Fibroblast of upper back skin (primary cell): ENCODE measurements around the gene DACH2.
A peak's percentile ranks its signal among the peaks of the same experiment; 100 is the strongest.
"Not testable (repeated sequence)": the region's sequence is repeated elsewhere in the genome, so short reads cannot be mapped to it uniquely, and the experiment has no call there.

Experiments
- DNase-seq: peaks from one replicate; pipeline ENCODE4 v3.0.0-alpha.2; 2013

DACH2 gene

GRCh38 chrX:86148024-86148511, at the start of gene DACH2:
Gene DACH2 (plus strand): TSS chrX:86148451.
- peak; percentile 42 for DNase-seq

DNA sequence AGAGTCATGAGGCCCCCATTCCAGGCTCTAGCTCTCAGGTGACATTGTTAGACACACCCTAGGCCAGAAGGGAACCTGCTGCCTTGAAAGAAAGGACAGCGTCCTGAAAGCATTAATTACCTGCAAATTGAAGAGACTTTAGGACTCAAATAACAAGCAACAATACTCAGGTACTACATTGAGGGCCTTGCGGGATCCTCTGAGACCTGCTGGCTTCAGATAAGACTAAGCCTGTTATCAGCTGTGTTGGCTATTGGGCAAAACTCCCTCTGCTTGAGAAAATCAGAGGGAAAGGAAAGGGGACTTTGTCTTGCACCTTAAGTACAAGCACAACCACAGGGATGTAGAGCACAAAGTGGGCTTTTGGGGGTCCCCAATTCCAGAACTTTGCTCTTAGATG, 45.9 kb upstream of the DACH2 start:
- DNase-seq, result no peak

- DNase-seq, result no peak
Measured at GRCh38 chrX:86103061-86103460, 45.2 kb upstream of the DACH2 start.

DNA sequence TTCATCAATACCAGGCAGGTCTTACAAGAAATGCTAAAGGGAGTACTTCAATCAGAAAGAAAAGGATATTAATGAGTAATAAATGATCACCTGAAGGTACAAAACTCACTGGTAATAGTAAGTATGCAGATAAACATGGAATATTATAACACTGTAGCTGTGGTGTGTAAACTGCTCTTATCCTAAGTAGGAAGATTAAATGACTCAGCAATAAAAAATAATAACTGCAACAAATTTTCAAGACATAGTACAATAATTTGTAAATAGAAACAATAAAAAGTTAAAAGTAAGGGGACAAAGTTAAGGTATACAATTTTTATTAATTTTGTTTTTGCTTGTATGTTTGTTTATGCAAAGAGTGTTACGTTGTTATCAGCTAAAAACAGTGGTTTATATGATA, 43.7 kb upstream of the DACH2 start:
- DNase-seq, result no peak

DNA sequence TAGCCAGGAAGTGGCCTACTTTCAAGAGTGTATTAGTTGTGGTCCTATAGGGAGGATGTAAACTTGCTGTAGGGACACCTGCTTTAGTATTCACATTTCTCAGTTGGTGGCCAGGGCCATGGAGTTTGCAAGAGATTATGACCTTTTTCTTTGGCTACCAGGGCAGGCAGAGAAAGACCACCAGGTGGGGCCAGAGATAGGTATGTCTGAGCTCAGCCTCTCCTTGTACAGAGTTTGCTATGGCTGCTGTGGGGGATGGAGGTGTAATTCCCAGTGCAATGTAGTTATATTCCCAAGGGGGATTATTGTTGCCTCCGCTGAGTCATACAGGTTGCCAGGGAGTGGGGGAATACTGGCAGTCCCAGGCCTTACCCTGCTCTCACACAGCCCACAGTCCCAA, 26.3 kb upstream of the DACH2 start:
- DNase-seq, result no peak

- no peak for DNase-seq
Measured at GRCh38 chrX:86133761-86134160, 14.5 kb upstream of the DACH2 start.

GRCh38 chrX:86137071-86137470, 11.2 kb upstream of the DACH2 start:
- DNase-seq, result no peak

DNA sequence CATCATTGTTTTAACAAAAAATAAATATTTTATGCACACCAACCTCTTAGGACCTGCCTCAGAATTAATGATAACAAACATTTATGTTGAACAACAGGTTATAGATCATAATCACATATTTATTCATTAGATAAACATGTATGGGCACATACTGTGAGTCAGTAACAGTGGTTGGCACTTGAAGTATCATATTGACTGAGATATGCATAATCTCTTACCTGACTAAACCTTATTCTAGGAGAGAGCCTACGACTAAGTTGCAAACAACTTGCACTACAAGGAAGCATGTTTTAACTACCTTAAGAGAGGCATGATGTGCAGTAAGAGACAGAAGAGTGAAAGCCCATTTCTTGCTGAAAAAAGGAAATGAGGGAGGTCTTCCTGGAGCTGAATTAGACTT, 6.5 kb upstream of the DACH2 start:
- no peak for DNase-seq

DNA sequence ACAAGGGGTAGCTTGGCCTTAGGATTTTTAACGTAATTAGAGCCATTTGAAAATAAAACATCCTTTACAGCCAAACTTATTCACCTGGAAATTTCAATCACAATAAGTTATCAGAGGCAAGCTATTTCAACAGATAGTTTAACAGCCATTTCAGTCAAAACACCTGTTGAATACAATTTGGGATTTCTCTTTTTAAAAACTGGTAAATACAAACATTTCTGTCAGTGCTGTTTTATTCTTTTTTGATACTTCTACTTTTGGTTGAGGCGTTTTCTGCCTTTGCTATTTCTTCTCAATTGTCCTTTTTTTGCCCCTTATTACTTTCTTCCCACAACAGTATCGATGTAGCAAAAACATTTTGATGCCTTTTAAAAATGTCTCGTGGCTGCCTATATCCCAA, 2.1 kb upstream of the DACH2 start:
- DNase-seq, result no peak

DNA sequence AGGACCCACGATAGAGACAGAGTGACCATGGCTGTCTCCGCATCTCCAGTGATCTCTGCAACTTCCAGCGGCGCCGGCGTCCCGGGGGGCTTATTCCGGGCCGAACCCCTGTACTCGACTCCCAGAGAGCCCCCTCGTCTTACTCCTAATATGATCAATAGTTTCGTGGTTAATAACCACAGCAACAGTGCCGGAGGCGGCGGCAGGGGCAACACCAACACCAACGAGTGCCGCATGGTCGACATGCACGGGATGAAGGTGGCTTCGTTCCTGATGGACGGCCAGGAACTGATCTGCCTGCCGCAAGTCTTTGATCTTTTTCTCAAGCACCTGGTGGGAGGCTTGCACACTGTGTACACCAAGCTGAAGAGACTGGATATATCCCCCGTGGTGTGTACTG, 343 bp downstream of the DACH2 start:
- DNase-seq, result no peak

DNA sequence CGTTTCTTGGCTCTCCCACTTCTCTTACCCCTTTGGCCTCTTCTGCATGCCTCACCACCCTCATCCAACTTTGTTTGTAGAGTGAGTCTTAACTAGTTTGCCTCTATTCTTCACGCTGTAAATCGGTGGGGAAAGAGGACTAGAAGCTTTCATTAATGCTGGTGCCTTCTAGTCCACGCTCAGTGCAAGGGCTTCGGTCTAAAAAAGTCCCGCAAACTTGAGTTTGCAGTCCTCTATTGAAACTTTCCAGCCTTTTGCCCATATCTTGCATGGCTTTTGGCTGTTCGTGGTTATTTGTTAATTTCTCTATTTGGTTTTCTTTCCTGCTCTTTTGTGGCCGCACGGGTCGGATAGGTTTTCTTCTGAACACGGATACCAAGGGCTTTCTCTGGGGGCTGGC, 868 bp downstream of the DACH2 start:
- DNase-seq, result no peak

GRCh38 chrX:86154553-86154952, 6.3 kb downstream of the DACH2 start:
- no peak for DNase-seq

DNA sequence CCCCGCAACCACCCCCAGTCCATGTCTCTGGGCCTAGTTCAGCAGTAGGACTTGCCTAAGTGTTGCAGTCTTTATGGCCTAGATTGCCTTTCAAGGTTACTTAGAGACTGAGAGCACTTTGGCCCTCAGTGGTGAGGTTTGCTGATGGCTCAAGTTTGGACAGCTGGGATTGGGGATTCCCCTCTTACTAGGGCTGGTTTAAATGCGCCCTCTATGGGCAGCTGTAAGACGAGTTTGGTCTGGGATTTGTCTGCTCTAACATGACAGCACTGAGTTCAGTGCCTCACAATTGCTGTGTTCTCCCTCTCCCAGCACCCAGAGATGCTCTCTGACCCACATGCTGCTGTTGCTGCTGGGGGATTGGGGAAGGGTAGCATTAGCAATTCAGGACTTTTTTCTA, 23.1 kb downstream of the DACH2 start:
- DNase-seq, result no peak

- DNase-seq, result no peak
Measured at GRCh38 chrX:86178906-86179305, 30.7 kb downstream of the DACH2 start.

- not testable (repeated sequence) for DNase-seq
Measured at GRCh38 chrX:86181325-86181724, 33.1 kb downstream of the DACH2 start.

GRCh38 chrX:86192827-86193226, 44.6 kb downstream of the DACH2 start:
- no peak for DNase-seq

GRCh38 chrX:86194758-86195157, 46.5 kb downstream of the DACH2 start:
- no peak for DNase-seq

GRCh38 chrX:86195343-86195742, 47.1 kb downstream of the DACH2 start:
- DNase-seq, result no peak

DNA sequence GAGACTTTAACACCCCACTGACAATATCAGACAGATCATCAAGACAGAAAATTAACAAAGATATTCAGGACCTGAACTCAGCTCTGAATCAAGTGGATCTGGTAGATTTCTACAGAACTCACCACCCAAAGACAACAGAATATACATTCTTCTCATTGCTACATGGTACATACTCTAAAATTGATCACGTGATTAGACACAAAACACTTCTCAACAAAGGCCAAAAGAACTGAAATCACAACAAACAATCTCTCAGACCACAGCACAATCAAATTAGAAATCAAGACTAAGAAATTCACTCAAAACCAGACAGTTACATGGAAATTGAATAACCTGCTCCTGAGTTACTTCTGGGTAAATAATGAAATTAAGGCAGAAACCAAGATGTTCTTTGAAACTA, 49.6 kb downstream of the DACH2 start:
- no peak for DNase-seq

- DNase-seq, result no peak
Measured at GRCh38 chrX:86210772-86211171, 62.5 kb downstream of the DACH2 start.

GRCh38 chrX:86215260-86215659, 67.0 kb downstream of the DACH2 start:
- DNase-seq, result no peak

GRCh38 chrX:86237482-86237881, 89.2 kb downstream of the DACH2 start:
- no peak for DNase-seq

DNA sequence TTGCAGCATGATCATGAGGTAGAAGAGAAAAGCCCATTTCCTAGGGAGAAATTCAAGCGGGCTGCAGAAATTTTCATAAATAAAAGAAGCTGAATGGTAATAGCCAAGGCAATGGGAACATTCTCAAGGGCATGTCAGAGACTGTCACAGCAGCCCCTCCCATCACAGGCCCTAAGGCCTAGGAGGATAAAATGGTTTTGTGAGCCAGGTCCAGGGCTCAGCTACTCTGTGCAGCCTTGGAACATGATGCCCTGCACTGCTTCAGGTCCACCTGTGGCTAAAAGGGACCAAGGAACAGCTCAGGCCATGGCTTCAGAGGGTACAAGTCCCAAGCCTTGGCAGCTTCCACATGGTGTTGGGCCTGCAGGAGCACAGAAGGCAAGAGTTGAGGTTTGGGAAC, 93.3 kb downstream of the DACH2 start:
- no peak for DNase-seq

DNA sequence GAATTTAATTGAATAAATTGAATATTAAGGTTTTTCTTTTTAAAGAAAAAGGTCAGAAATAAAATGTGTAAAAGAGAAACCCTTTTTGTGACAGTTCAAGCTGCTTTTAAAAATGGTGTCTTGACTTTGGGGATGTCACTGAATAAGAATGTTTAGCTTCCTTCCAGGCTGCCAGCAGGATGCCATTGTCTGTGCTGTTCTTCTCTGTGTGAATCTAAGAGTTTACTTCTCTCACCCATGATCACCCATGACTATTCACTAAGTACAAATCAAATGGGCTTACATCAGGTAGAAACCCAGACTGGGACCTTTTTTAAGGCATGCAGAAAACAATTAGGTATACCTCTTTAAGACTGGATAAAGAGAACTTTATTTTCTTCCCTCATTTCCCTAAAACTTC, 115.3 kb downstream of the DACH2 start:
- no peak for DNase-seq

GRCh38 chrX:86295293-86295692, 147.0 kb downstream of the DACH2 start:
- no peak for DNase-seq

- no peak for DNase-seq
Measured at GRCh38 chrX:86322913-86323312, 174.7 kb downstream of the DACH2 start.
